GM04503 (cell line): ENCODE results near the gene AARSD1.
A peak's percentile ranks its signal among the peaks of the same experiment; 100 is the strongest.
"Not testable (repeated sequence)": the region's sequence is repeated elsewhere in the genome, so short reads cannot be mapped to it uniquely, and the experiment has no call there.

Source experiments
- DNase-seq: peaks from one replicate; pipeline ENCODE4 v3.0.0-alpha.2; 2012; ENCODE audit warnings: low read depth

The AARSD1 gene

GRCh38 chr17:42964161-42964932 lies at the start of gene AARSD1:
AARSD1 (minus strand) TSS chr17:42964454; CDS start chr17:42964440, 14 bp downstream.
- peak; percentile 81 for DNase-seq

GRCh38 chr17:43013296-43013695 lies 49.0 kb upstream of the AARSD1 start:
- DNase-seq, result no peak

- no peak for DNase-seq
Measured at GRCh38 chr17:43011728-43012472, 47.6 kb upstream of the AARSD1 start.

- no peak for DNase-seq
Measured at GRCh38 chr17:43010667-43011308, 46.5 kb upstream of the AARSD1 start.

GRCh38 chr17:43006639-43007551 lies 42.6 kb upstream of the AARSD1 start, which contains the start of gene IFI35:
IFI35 (plus strand) TSS chr17:43006784; CDS start chr17:43006948, 164 bp downstream.
- peak; percentile 36 for DNase-seq

GRCh38 chr17:43003542-43004172 lies 39.4 kb upstream of the AARSD1 start:
- DNase-seq, result no peak

- DNase-seq, result not testable (repeated sequence)
Measured at GRCh38 chr17:43000894-43001293, 36.6 kb upstream of the AARSD1 start.

- no peak for DNase-seq
Measured at GRCh38 chr17:42999003-42999525, 34.8 kb upstream of the AARSD1 start.

- peak; percentile 99 for DNase-seq
Measured at GRCh38 chr17:42997984-42998938, 34.0 kb upstream of the AARSD1 start, which contains the start of gene RPL27. RPL27 (plus strand) TSS chr17:42998419; CDS start chr17:42998751, 332 bp downstream.

GRCh38 chr17:42997390-42997983 lies 33.2 kb upstream of the AARSD1 start:
- no peak for DNase-seq

- not testable (repeated sequence) for DNase-seq
Measured at GRCh38 chr17:42993913-42994312, 29.7 kb upstream of the AARSD1 start.

GRCh38 chr17:42992872-42993271 lies 28.6 kb upstream of the AARSD1 start:
- DNase-seq, result no peak

GRCh38 chr17:42991471-42991870 lies 27.2 kb upstream of the AARSD1 start:
- DNase-seq, result no peak

GRCh38 chr17:42989726-42990652 lies 25.7 kb upstream of the AARSD1 start:
- no peak for DNase-seq

- DNase-seq, result no peak
Measured at GRCh38 chr17:42989141-42989540, 24.9 kb upstream of the AARSD1 start.

- no peak for DNase-seq
Measured at GRCh38 chr17:42985225-42985624, 21.0 kb upstream of the AARSD1 start.

- DNase-seq, result no peak
Measured at GRCh38 chr17:42982266-42982665, 18.0 kb upstream of the AARSD1 start.
